HepG2 (cell line): ENCODE data around the gene CADM2. TPM values are rescaled to one million over a fixed set of nuclear protein-coding genes. Genes with fewer than 3 reads are reported as not detected.

Experiments
- ELF3 ChIP-seq: IDR thresholded peaks from 2 replicates; pipeline ENCODE4 v1.6.1; 2016; ENCODE audit warnings: missing genetic modification reagents, missing compliant biosample characterization
- FOXC1 ChIP-seq: sonication (generic); formaldehyde crosslinking; IDR thresholded peaks from 2 replicates; pipeline ENCODE4 v1.8.0; 2022; ENCODE audit warnings: mild to moderate bottlenecking, missing genetic modification reagents, borderline replicate concordance
- MBD4 ChIP-seq: IDR thresholded peaks from 2 replicates; pipeline ENCODE4 v1.6.1; 2012; ENCODE audit warnings: low read length, inconsistent platforms, borderline replicate concordance
- MTF2 ChIP-seq: sonication (generic); formaldehyde crosslinking; IDR thresholded peaks from 2 replicates; pipeline ENCODE4 v1.5.0; 2020; ENCODE audit warnings: missing genetic modification reagents, borderline replicate concordance
- MXI1 ChIP-seq: IDR thresholded peaks from 3 replicates; pipeline ENCODE4 v1.6.1; 2012; ENCODE audit warnings: low read depth, low read length, inconsistent platforms, borderline replicate concordance
- NAIF1 ChIP-seq: sonication (generic); formaldehyde crosslinking; IDR thresholded peaks from 2 replicates; pipeline ENCODE4 v1.5.0; 2020; ENCODE audit warnings: mild to moderate bottlenecking, missing genetic modification reagents, borderline replicate concordance
- NFATC3 ChIP-seq: sonication (generic); formaldehyde crosslinking; IDR thresholded peaks from 2 replicates; pipeline ENCODE4 v1.5.1; 2020; ENCODE audit warnings: mild to moderate bottlenecking, missing genetic modification reagents
- RNF2 ChIP-seq: fragments of 450-650 bp; conservative IDR thresholded peaks from 2 replicates; pipeline ENCODE4 v1.6.1; 2016; ENCODE audit warnings: low read depth
- SIN3B ChIP-seq: fragments of 150-350 bp; IDR thresholded peaks from 2 replicates; pipeline ENCODE4 v1.6.1; 2014; ENCODE audit warnings: low read length
- SKI ChIP-seq: fragments of 450-650 bp; IDR thresholded peaks from one replicate; pipeline ENCODE4 v1.6.1; 2018; ENCODE audit warnings: mild to moderate bottlenecking; ENCODE audit not compliant: partially characterized antibody
- SP1 ChIP-seq, 2 experiments: fragments of 450-650 bp in 1 of 2; sonication (generic) in 1 of 2; formaldehyde crosslinking in 1 of 2; IDR thresholded peaks; 2 replicates each; pipeline versions ENCODE4 v1.4.0 to v1.6.1; 2016 to 2020; ENCODE audit warnings: missing genetic modification reagents in 1 of 2
- SP2 ChIP-seq: sonication (generic); formaldehyde crosslinking; IDR thresholded peaks from 2 replicates; pipeline ENCODE4 v1.5.1; 2020; ENCODE audit warnings: mild to moderate bottlenecking, missing genetic modification reagents
- SSRP1 ChIP-seq: IDR thresholded peaks from 2 replicates; pipeline ENCODE4 v1.6.1; 2016; ENCODE audit warnings: control low read depth
- TBX2 ChIP-seq: sonication (generic); formaldehyde crosslinking; IDR thresholded peaks from 2 replicates; pipeline ENCODE4 v1.5.0; 2020; ENCODE audit warnings: missing genetic modification reagents, mild to moderate bottlenecking, borderline replicate concordance
- ZBTB1 ChIP-seq: sonication (generic); formaldehyde crosslinking; IDR thresholded peaks from 2 replicates; pipeline ENCODE4 v1.4.0; 2020; ENCODE audit warnings: missing genetic modification reagents, borderline replicate concordance
- ZNF746 ChIP-seq: sonication (generic); formaldehyde crosslinking; IDR thresholded peaks from 2 replicates; pipeline ENCODE4 v1.8.0; 2022; ENCODE audit warnings: mild to moderate bottlenecking, missing genetic modification reagents
- polyA plus RNA-seq, 8 experiments: library from polyadenylated mRNA; depleted of rRNA in 3 of 8; stranded (reverse) in 7 of 8; unstranded in 1 of 8; fragments of >200 nt; fragmentation: Illumina TruSeq in 4 of 8; extraction: Trizol in 4 of 8; gene quantifications; 2 replicates each; pipeline versions ENCODE4 v1.2.1 to v1.2.3, GENCODE V29; 2011 to 2016; ENCODE audit warnings: low read depth in 4 of 8, missing spikeins in 1 of 8, mixed read lengths in 1 of 8; ENCODE audit not compliant: insufficient read depth in 1 of 8
- total RNA-seq, 5 experiments: library from RNA; depleted of rRNA; stranded (reverse); fragments of >200 nt; fragmentation: Illumina TruSeq; extraction: Trizol; gene quantifications; 2 replicates each; pipeline ENCODE4 v1.2.3, GENCODE V29; 2016; ENCODE audit warnings: low read depth in 1 of 5
- TF ChIP-seq, protein P1 (sequence below): sonication (generic); formaldehyde crosslinking; IDR thresholded peaks from 2 replicates; pipeline ENCODE4 v1.4.0; 2020; ENCODE audit warnings: missing genetic modification reagents
- TF ChIP-seq, protein P2 (sequence below): sonication (generic); formaldehyde crosslinking; IDR thresholded peaks from 2 replicates; pipeline ENCODE4 v1.5.0; 2020; ENCODE audit warnings: mild to moderate bottlenecking, missing genetic modification reagents, moderate library complexity
- TF ChIP-seq, protein P3 (sequence below): IDR thresholded peaks from 2 replicates; pipeline ENCODE4 v1.4.0; 2020; ENCODE audit warnings: mild to moderate bottlenecking, missing genetic modification reagents
- TF ChIP-seq, protein P4 (sequence below): IDR thresholded peaks from 2 replicates; pipeline ENCODE4 v1.6.1; 2012; ENCODE audit warnings: inconsistent platforms

Gene CADM2
- total and polyA plus RNA-seq, 2 of the 13 experiments (the other 11 are each of a cell fraction or from before 2014, with no cell fraction given): not detected

DNA sequence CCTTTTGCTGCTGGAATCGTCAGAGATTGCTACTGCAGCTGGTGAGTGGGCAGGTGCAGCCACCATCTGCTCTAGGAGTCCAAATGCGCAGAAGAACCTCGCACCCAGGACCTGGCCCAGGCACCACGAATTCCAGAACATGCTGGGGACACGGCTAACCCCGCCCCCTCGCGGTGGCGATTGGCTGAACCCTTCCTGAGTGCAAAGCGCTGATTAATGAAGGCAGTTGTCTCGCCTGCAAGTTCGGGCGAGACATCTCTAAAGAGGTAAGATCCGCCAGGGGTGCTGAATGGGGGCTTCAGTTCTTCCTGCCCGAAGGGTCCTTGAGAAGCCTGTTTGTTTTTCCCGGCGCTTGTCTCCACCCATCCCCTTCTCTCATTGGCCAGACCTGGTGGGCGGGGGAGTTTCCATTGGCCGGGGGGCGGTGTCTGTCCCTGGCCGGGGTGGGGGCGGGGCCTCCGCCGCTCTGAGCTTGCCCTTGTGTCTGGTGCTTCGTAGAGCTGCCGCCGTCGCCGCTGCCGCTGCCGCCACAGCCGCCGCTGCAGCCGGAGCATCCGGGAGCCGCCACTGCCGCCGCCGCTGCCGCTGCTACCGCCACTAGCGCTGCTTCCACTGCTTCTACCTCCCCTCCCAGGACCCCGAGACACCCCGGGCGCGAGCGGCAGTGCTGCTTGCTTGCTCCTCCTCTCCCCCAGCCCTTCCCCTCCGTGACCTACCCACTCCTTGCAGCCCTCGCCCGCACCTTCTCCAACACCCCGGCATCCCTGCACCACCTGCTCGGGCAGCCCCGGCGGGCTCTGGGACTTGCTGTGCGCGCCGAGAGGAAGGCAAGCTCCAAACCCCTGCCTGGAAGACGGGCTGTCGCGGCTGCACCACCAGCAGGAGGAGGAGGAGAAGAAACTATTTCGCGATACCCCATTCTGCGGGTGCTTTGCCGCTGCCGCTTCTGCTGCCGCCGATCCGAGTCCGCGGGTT is at the start of gene CADM2 (continued):
- TF ChIP-seq, protein P1, sequence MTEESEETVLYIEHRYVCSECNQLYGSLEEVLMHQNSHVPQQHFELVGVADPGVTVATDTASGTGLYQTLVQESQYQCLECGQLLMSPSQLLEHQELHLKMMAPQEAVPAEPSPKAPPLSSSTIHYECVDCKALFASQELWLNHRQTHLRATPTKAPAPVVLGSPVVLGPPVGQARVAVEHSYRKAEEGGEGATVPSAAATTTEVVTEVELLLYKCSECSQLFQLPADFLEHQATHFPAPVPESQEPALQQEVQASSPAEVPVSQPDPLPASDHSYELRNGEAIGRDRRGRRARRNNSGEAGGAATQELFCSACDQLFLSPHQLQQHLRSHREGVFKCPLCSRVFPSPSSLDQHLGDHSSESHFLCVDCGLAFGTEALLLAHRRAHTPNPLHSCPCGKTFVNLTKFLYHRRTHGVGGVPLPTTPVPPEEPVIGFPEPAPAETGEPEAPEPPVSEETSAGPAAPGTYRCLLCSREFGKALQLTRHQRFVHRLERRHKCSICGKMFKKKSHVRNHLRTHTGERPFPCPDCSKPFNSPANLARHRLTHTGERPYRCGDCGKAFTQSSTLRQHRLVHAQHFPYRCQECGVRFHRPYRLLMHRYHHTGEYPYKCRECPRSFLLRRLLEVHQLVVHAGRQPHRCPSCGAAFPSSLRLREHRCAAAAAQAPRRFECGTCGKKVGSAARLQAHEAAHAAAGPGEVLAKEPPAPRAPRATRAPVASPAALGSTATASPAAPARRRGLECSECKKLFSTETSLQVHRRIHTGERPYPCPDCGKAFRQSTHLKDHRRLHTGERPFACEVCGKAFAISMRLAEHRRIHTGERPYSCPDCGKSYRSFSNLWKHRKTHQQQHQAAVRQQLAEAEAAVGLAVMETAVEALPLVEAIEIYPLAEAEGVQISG: 0 out of 2 replicates have a peak, but pooled peaks have one; percentile 53
- peak; percentile 16 for TF ChIP-seq FOXC1 (CRISPR knock-in tag)
- peak; percentile 48; the same call in 1 of the 2 replicates for TF ChIP-seq RNF2
- TF ChIP-seq MBD4: no peak
- TF ChIP-seq ELF3: 0 out of 2 replicates have a peak, but pooled peaks have one; percentile 5
- TF ChIP-seq, protein P2, sequence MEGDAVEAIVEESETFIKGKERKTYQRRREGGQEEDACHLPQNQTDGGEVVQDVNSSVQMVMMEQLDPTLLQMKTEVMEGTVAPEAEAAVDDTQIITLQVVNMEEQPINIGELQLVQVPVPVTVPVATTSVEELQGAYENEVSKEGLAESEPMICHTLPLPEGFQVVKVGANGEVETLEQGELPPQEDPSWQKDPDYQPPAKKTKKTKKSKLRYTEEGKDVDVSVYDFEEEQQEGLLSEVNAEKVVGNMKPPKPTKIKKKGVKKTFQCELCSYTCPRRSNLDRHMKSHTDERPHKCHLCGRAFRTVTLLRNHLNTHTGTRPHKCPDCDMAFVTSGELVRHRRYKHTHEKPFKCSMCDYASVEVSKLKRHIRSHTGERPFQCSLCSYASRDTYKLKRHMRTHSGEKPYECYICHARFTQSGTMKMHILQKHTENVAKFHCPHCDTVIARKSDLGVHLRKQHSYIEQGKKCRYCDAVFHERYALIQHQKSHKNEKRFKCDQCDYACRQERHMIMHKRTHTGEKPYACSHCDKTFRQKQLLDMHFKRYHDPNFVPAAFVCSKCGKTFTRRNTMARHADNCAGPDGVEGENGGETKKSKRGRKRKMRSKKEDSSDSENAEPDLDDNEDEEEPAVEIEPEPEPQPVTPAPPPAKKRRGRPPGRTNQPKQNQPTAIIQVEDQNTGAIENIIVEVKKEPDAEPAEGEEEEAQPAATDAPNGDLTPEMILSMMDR (CRISPR knock-in tag): peak; percentile 42
- TF ChIP-seq SSRP1: no peak
- TF ChIP-seq, protein P3, sequence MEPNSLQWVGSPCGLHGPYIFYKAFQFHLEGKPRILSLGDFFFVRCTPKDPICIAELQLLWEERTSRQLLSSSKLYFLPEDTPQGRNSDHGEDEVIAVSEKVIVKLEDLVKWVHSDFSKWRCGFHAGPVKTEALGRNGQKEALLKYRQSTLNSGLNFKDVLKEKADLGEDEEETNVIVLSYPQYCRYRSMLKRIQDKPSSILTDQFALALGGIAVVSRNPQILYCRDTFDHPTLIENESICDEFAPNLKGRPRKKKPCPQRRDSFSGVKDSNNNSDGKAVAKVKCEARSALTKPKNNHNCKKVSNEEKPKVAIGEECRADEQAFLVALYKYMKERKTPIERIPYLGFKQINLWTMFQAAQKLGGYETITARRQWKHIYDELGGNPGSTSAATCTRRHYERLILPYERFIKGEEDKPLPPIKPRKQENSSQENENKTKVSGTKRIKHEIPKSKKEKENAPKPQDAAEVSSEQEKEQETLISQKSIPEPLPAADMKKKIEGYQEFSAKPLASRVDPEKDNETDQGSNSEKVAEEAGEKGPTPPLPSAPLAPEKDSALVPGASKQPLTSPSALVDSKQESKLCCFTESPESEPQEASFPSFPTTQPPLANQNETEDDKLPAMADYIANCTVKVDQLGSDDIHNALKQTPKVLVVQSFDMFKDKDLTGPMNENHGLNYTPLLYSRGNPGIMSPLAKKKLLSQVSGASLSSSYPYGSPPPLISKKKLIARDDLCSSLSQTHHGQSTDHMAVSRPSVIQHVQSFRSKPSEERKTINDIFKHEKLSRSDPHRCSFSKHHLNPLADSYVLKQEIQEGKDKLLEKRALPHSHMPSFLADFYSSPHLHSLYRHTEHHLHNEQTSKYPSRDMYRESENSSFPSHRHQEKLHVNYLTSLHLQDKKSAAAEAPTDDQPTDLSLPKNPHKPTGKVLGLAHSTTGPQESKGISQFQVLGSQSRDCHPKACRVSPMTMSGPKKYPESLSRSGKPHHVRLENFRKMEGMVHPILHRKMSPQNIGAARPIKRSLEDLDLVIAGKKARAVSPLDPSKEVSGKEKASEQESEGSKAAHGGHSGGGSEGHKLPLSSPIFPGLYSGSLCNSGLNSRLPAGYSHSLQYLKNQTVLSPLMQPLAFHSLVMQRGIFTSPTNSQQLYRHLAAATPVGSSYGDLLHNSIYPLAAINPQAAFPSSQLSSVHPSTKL (CRISPR knock-in tag): peak; percentile 19; the same call in 1 of the 2 replicates
- no peak for TF ChIP-seq NFATC3 (CRISPR knock-in tag)
- TF ChIP-seq, protein P4, sequence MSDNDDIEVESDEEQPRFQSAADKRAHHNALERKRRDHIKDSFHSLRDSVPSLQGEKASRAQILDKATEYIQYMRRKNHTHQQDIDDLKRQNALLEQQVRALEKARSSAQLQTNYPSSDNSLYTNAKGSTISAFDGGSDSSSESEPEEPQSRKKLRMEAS: peak; percentile 67
- no peak for TF ChIP-seq SP1 (IDR thresholded peaks at IDR 0.05)
- TF ChIP-seq SP1 (CRISPR knock-in tag; IDR thresholded peaks at IDR 0.05): peak; percentile 7; the same call in 1 of the 2 replicates
- peak; percentile 64 for TF ChIP-seq SP2 (CRISPR knock-in tag)
- peak; percentile 29 for TF ChIP-seq SKI
- TF ChIP-seq MXI1: 0 out of 3 replicates have a peak, but pooled peaks have one; percentile 15
- TF ChIP-seq ZNF746: no peak
- TF ChIP-seq ZBTB1 (CRISPR knock-in tag): no peak
- TF ChIP-seq TBX2 (CRISPR knock-in tag): peak; percentile 39; the same call in 1 of the 2 replicates
- 0 out of 2 replicates have a peak, but pooled peaks have one; percentile 39 for TF ChIP-seq SIN3B
- peak; percentile 92; the same call in 1 of the 2 replicates for TF ChIP-seq NAIF1 (CRISPR knock-in tag)
- TF ChIP-seq MTF2 (CRISPR knock-in tag): 0 out of 2 replicates have a peak, but pooled peaks have one; percentile 43
